Large intestine (tissue), 3 donors: ENCODE measurements around the gene PRKCB. TPM values are rescaled to one million over a fixed set of nuclear protein-coding genes. Genes with fewer than 3 reads are reported as not detected.

ENCODE experiments used
- DNase-seq, 2 donors: peaks; one replicate each; pipeline versions ENCODE4 v3.0.0 to v3.0.0-alpha.2; 2013
- H3K27ac ChIP-seq: one replicate; pipeline ENCODE4 v1.5.1; 2013; ENCODE audit warnings: low read length
- H3K27me3 ChIP-seq: 2 replicates; pipeline ENCODE4 v1.6.1; 2013; ENCODE audit warnings: low read length; ENCODE audit not compliant: control insufficient read depth, insufficient read depth
- H3K36me3 ChIP-seq: 2 replicates; pipeline ENCODE4 v1.6.1; 2013; ENCODE audit warnings: low read length; ENCODE audit not compliant: control insufficient read depth, insufficient read depth
- H3K4me1 ChIP-seq: one replicate; pipeline ENCODE4 v1.6.1; 2013; ENCODE audit warnings: low read length; ENCODE audit not compliant: control insufficient read depth, insufficient read depth
- H3K4me3 ChIP-seq: one replicate; pipeline ENCODE4 v1.5.1; 2013; ENCODE audit warnings: low read length
- H3K9me3 ChIP-seq: one replicate; pipeline ENCODE4 v1.6.1; 2013; ENCODE audit warnings: mild to moderate bottlenecking, low read depth, low read length, moderate library complexity; ENCODE audit not compliant: control insufficient read depth
- WGBS: methylation state at CpG from one replicate; pipeline ENCODE4 v1.1.5; 2013; ENCODE audit warnings: low lambda C conversion rate; ENCODE audit not compliant: insufficient coverage; 5-methylcytosine and 5-hydroxymethylcytosine counted together
- polyA plus RNA-seq: library from polyadenylated mRNA; unstranded; fragments of 120-200 nt; gene quantifications from one replicate; pipeline ENCODE4 v1.2.1, GENCODE V29; 2013

Gene PRKCB
- polyA plus RNA-seq, 1 donor: 3.1 TPM

DNA sequence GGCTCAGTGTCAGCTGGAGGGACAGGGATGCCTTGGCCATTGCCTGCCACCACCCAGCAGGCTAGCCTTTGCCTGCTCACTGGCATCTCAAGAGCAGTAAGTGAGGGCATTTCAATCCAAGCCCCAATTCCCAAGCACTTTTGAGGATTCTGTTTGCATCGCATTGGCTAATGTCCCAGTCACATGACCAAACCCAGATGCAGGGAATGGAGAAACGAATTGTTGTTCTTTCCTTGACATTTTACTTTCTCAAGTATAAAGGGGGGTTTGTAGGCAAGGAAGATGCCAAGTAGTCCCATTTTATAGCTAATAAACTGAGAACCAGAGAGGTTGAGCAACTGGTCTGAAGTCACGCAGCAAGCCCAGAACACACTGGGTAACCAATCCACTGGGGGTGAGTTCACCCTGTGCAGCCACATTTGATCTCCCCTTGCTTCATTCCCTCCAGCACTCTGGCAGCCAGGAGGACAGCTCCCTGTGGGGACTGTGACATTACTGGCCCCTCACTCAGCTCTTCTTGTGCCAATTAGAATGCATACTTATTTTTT lies 226.6 kb downstream of the PRKCB start:
- WGBS: no CpG with 5 or more reads among the region's 3 CpGs
- Histone ChIP-seq H3K27ac (no peak overlapping the region), H3K27me3 (no peaks in the 10 kb centered on the region), H3K36me3 (no peaks in the 10 kb centered on the region), H3K4me3 (no peak overlapping the region), H3K9me3 (no peaks in the 10 kb centered on the region), H3K4me1 (no peaks in the 10 kb centered on the region)
- DNase-seq: no peak

GRCh38 chr16:24069036-24069590 lies 233.3 kb downstream of the PRKCB start:
- Histone ChIP-seq H3K9me3 (no peaks in the 10 kb centered on the region), H3K4me3 (no peak overlapping the region), H3K27me3 (no peaks in the 10 kb centered on the region), H3K27ac (no peak overlapping the region), H3K36me3 (no peaks in the 10 kb centered on the region), H3K4me1 (no peaks in the 10 kb centered on the region)
- no peak for DNase-seq
- WGBS: no CpG with 5 or more reads among the region's 6 CpGs

- no peak overlapping the region for H3K27ac ChIP-seq
- no peaks in the 10 kb centered on the region for H3K4me1 ChIP-seq
- H3K9me3 ChIP-seq: no peaks in the 10 kb centered on the region
- no peak overlapping the region for H3K4me3 ChIP-seq
- WGBS: no CpG with 5 or more reads among the region's 1 CpG
- no peak for DNase-seq
- H3K36me3 ChIP-seq: no peaks in the 10 kb centered on the region
- H3K27me3 ChIP-seq: no peaks in the 10 kb centered on the region
Observed at GRCh38 chr16:24070851-24071250, 235.1 kb downstream of the PRKCB start.

- H3K27me3 ChIP-seq: no peaks in the 10 kb centered on the region
- no peaks in the 10 kb centered on the region for H3K4me1 ChIP-seq
- no peaks in the 10 kb centered on the region for H3K36me3 ChIP-seq
- no peak for DNase-seq
- 80% methylated on average over 2 of the region's 8 CpGs for WGBS
- H3K27ac ChIP-seq: no peak overlapping the region
- H3K9me3 ChIP-seq: no peaks in the 10 kb centered on the region
- no peak overlapping the region for H3K4me3 ChIP-seq
Observed at GRCh38 chr16:24071666-24072360, 236.0 kb downstream of the PRKCB start.

GRCh38 chr16:24073321-24073720 lies 237.5 kb downstream of the PRKCB start:
- Histone ChIP-seq H3K4me1 (no peaks in the 10 kb centered on the region), H3K9me3 (no peaks in the 10 kb centered on the region)
- no CpG with 5 or more reads among the region's 8 CpGs for WGBS

DNA sequence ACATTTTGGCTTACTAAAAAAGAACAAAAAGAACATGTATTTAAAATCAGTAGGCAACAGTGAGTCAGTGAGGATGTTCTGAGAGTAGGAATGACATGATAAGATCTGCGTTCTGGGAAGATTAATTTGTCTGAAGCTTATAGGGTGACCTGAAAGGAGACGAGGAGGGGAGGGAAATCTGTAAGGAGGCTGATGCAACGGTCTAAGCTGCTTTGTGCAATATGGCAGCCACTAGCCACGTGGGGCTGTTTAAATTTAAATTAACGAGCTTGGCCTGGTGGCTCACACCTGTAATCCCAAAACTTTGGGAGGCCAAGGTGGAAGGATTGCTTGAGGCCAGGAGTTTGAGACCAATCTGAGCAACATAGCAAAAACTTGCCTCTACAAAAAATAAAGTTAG lies 238.8 kb downstream of the PRKCB start:
- Histone ChIP-seq H3K36me3 (no peaks in the 10 kb centered on the region), H3K9me3 (no peaks in the 10 kb centered on the region), H3K4me3 (no peak overlapping the region), H3K4me1 (no peaks in the 10 kb centered on the region), H3K27ac (no peak overlapping the region), H3K27me3 (no peaks in the 10 kb centered on the region)
- no peak for DNase-seq
- 100% methylated on average over 1 of the region's 5 CpGs for WGBS

More at GRCh38 chr16:24073321-24073720, 237.5 kb downstream of the PRKCB start:
- DNase-seq: no peak
- H3K4me3 ChIP-seq: no peak overlapping the region
- no peaks in the 10 kb centered on the region for H3K27me3 ChIP-seq
- no peak overlapping the region for H3K27ac ChIP-seq
- no peaks in the 10 kb centered on the region for H3K36me3 ChIP-seq

DNA sequence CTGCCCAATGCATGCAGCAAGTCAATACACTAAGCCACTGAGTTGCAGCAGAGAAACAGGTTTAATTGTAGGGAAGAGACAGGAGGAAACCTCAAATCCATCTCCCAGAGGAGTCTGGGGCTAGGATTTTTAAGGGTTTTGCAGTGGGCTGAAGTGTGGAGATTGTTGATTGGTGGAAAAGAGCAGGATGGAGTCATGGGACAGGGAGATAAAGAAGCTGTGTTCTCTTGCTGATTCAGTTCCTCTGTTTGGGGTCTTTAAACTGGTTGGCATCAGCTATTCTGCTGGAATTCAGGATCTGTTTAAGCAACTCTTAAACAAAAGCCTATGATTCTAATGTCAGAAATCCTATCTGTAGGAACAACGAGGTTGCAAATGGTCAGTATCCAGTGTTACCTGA lies 239.5 kb downstream of the PRKCB start:
- no peaks in the 10 kb centered on the region for H3K36me3 ChIP-seq
- H3K4me3 ChIP-seq: no peak overlapping the region
- no peak for DNase-seq
- no CpG with 5 or more reads among the region's 1 CpG for WGBS
- no peaks in the 10 kb centered on the region for H3K4me1 ChIP-seq
- H3K9me3 ChIP-seq: no peaks in the 10 kb centered on the region
- H3K27ac ChIP-seq: no peak overlapping the region
- no peaks in the 10 kb centered on the region for H3K27me3 ChIP-seq

GRCh38 chr16:24075931-24076716 lies 240.3 kb downstream of the PRKCB start:
- no peaks in the 10 kb centered on the region for H3K4me1 ChIP-seq
- DNase-seq: no peak
- H3K27ac ChIP-seq: no peak overlapping the region
- WGBS: no CpG with 5 or more reads among the region's 6 CpGs
- no peaks in the 10 kb centered on the region for H3K27me3 ChIP-seq
- no peak overlapping the region for H3K4me3 ChIP-seq
- H3K9me3 ChIP-seq: no peaks in the 10 kb centered on the region
- H3K36me3 ChIP-seq: no peaks in the 10 kb centered on the region

DNA sequence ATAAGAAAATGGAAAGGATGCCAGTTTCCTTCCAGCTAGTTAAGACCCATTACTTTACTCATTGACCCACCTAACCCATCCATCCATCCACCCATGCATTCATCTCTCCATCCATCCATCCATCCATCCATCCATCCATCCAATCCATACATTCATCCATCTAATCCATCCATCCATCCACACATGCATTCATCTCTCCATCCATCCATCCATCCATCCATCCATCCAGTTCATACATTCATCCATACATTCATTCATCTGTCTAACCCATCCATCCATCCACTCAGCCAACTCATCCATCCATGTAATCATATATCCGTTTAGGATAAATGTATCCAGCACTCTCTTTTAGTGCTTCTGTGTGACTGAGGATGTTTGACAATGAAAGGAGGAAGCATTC lies 241.5 kb downstream of the PRKCB start:
- no CpG with 5 or more reads among the region's 1 CpG for WGBS
- no peak for DNase-seq
- Histone ChIP-seq H3K27me3 (no peaks in the 10 kb centered on the region), H3K9me3 (no peaks in the 10 kb centered on the region), H3K36me3 (no peaks in the 10 kb centered on the region), H3K4me3 (no peak overlapping the region), H3K27ac (no peak overlapping the region), H3K4me1 (no peaks in the 10 kb centered on the region)

DNA sequence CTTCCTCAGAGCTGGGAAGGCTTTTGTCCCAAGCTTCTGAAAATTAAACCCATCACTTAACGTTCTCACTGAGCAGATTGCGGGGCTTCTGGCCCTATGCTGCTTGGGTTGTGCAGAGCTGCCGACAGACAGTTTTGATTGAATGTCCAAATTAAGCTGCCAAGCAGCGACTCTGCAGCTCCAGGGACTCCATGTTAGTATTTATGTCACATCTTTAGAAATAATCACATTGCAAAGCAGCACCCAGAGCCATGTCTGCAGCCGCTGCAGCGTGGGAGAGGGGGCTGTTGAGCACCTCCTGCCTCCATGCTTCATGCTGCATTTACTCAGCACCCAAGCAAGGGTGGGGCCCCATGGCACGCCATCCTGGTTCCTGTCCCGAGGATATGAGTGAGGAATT lies 242.2 kb downstream of the PRKCB start:
- no peaks in the 10 kb centered on the region for H3K27me3 ChIP-seq
- no peak overlapping the region for H3K27ac ChIP-seq
- DNase-seq: no peak
- no peaks in the 10 kb centered on the region for H3K36me3 ChIP-seq
- no peak overlapping the region for H3K4me3 ChIP-seq
- no peaks in the 10 kb centered on the region for H3K9me3 ChIP-seq
- 80% methylated on average over 1 of the region's 8 CpGs for WGBS
- no peaks in the 10 kb centered on the region for H3K4me1 ChIP-seq
